HG03520 (cell line): ENCODE measurements around the gene ALDH9A1.
A peak's percentile ranks its signal among the peaks of the same experiment; 100 is the strongest.
"Not testable (repeated sequence)": the region's sequence is repeated elsewhere in the genome, so short reads cannot be mapped to it uniquely, and the experiment has no call there.

Experiments
- ATAC-seq: cut with Tn5 transposase; IDR thresholded peaks from one replicate; pipeline ENCODE4 v1.9.1; 2021; ENCODE audit warnings: mild to moderate bottlenecking, moderate library complexity; ENCODE audit not compliant: unreplicated experiment

ALDH9A1 gene

GRCh38 chr1:165688046-165688445 lies 10.3 kb downstream of the ALDH9A1 start:
- ATAC-seq = no peak

GRCh38 chr1:165686971-165687433 lies 11.4 kb downstream of the ALDH9A1 start:
- ATAC-seq = peak; percentile 49

GRCh38 chr1:165686121-165686970 lies 12.0 kb downstream of the ALDH9A1 start:
- ATAC-seq = peak; percentile 63

- ATAC-seq = no peak
These were observed 14.4 kb downstream of the ALDH9A1 start for GRCh38 chr1:165683848-165684485.

GRCh38 chr1:165680773-165681172 lies 17.6 kb downstream of the ALDH9A1 start:
- not testable (repeated sequence) for ATAC-seq

- no peak for ATAC-seq
These were observed 18.1 kb downstream of the ALDH9A1 start for GRCh38 chr1:165680303-165680702.

GRCh38 chr1:165679282-165680036 lies 18.9 kb downstream of the ALDH9A1 start:
- no peak for ATAC-seq

- no peak for ATAC-seq
These were observed 19.9 kb downstream of the ALDH9A1 start for GRCh38 chr1:165678509-165678908.

GRCh38 chr1:165675794-165676193 lies 22.6 kb downstream of the ALDH9A1 start:
- no peak for ATAC-seq

GRCh38 chr1:165674599-165674998 lies 23.8 kb downstream of the ALDH9A1 start:
- ATAC-seq = no peak

GRCh38 chr1:165671526-165671925 lies 26.8 kb downstream of the ALDH9A1 start:
- no peak for ATAC-seq

- ATAC-seq = no peak
These were observed 30.2 kb downstream of the ALDH9A1 start for GRCh38 chr1:165668184-165668583.

- ATAC-seq = no peak
These were observed 32.1 kb downstream of the ALDH9A1 start for GRCh38 chr1:165666152-165666825.

- no peak for ATAC-seq
These were observed 36.2 kb downstream of the ALDH9A1 start for GRCh38 chr1:165662186-165662585.

GRCh38 chr1:165661703-165662102 lies 36.7 kb downstream of the ALDH9A1 start:
- no peak for ATAC-seq

GRCh38 chr1:165659581-165659895 lies 38.8 kb downstream of the ALDH9A1 start:
- no peak for ATAC-seq

- ATAC-seq = not testable (repeated sequence)
These were observed 39.4 kb downstream of the ALDH9A1 start for GRCh38 chr1:165658766-165659580.

GRCh38 chr1:165650981-165651625 lies 47.3 kb downstream of the ALDH9A1 start:
- ATAC-seq = no peak

- no peak for ATAC-seq
These were observed 49.3 kb downstream of the ALDH9A1 start for GRCh38 chr1:165648919-165649572.
